Stomach (tissue), 4 donors: ENCODE measurements around the gene RIMBP2.

Experiments used
- EP300 ChIP-seq: sonication (generic); formaldehyde crosslinking; IDR thresholded peaks from one replicate; pipeline ENCODE4 v1.6.1; 2017; ENCODE audit warnings: antibody characterized with exemption
- POLR2A ChIP-seq, 4 donors: fragments of 450-650 bp; IDR thresholded peaks; one replicate each; pipeline ENCODE4 v1.6.1; 2016; ENCODE audit warnings: antibody characterized with exemption in 4 of 4, control low read depth in 2 of 4, mild to moderate bottlenecking in 1 of 4, moderate library complexity in 1 of 4
- POLR2AphosphoS5 ChIP-seq, 3 donors: sonication (generic); formaldehyde crosslinking; IDR thresholded peaks; one replicate each; pipeline ENCODE4 v1.6.1; 2016; ENCODE audit warnings: antibody characterized with exemption in 3 of 3
- TF ChIP-seq, protein P1 (sequence below), 7 experiments: fragments of 450-650 bp in 4 of 7; fragments of 200-600 bp in 3 of 7; sonication (generic) in 3 of 7; IDR thresholded peaks; one replicate each; pipeline ENCODE4 v1.5.1; 2016 to 2019; ENCODE audit warnings: antibody characterized with exemption in 7 of 7, control low read depth in 2 of 7, mild to moderate bottlenecking in 1 of 7

DNA sequence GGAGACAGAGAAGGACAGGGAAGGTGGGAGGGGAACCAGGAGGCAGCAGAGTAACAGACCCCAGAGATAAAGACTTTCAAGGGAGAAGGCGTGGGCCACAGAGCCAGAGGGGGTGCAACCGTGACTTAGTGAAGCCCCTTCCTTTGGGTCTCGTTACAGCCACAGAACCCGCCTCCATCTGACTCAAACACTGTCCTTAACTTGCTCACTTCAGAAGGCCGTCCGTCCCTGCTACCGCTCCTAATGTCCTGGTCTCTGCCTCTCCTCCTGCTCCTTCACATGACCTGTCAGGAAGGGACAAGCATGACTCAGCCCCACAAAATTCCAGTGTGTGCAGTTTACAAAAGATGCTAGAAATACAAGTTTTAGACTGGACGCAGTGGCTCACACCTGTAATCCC, 18.0 kb downstream of the RIMBP2 start:
- no peak for TF ChIP-seq POLR2AphosphoS5 (IDR thresholded peaks at IDR 0.05)
- TF ChIP-seq, protein P1, sequence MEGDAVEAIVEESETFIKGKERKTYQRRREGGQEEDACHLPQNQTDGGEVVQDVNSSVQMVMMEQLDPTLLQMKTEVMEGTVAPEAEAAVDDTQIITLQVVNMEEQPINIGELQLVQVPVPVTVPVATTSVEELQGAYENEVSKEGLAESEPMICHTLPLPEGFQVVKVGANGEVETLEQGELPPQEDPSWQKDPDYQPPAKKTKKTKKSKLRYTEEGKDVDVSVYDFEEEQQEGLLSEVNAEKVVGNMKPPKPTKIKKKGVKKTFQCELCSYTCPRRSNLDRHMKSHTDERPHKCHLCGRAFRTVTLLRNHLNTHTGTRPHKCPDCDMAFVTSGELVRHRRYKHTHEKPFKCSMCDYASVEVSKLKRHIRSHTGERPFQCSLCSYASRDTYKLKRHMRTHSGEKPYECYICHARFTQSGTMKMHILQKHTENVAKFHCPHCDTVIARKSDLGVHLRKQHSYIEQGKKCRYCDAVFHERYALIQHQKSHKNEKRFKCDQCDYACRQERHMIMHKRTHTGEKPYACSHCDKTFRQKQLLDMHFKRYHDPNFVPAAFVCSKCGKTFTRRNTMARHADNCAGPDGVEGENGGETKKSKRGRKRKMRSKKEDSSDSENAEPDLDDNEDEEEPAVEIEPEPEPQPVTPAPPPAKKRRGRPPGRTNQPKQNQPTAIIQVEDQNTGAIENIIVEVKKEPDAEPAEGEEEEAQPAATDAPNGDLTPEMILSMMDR (IDR thresholded peaks at IDR 0.05) = no peak
- TF ChIP-seq POLR2A (IDR thresholded peaks at IDR 0.05) = no peak
- no peak for TF ChIP-seq EP300
